IPS DF 6.9 (cell line): ENCODE data around the gene BCAR3.
"Not testable (repeated sequence)": the region's sequence is repeated elsewhere in the genome, so short reads cannot be mapped to it uniquely, and the experiment has no call there.

Experiments
- DNase-seq: peaks from one replicate; pipeline ENCODE4 v3.0.0-alpha.2; 2013; ENCODE audit warnings: low read depth, low spot score
- H3K27ac ChIP-seq: one replicate; pipeline ENCODE4 v1.5.1; 2013; ENCODE audit warnings: low read length, control low read depth
- H3K27me3 ChIP-seq: 2 replicates; pipeline ENCODE4 v1.6.1; 2013; ENCODE audit warnings: mild to moderate bottlenecking, low read length; ENCODE audit not compliant: control insufficient read depth, insufficient read depth
- H3K36me3 ChIP-seq: 2 replicates; pipeline ENCODE4 v1.6.1; 2013; ENCODE audit warnings: low read length; ENCODE audit not compliant: control insufficient read depth, insufficient read depth
- H3K4me1 ChIP-seq: 2 replicates; pipeline ENCODE4 v1.6.1; 2013; ENCODE audit warnings: low read length; ENCODE audit not compliant: control insufficient read depth, insufficient read depth
- H3K4me3 ChIP-seq: 2 replicates; pipeline ENCODE4 v1.5.1; 2013; ENCODE audit warnings: mild to moderate bottlenecking, low read length
- H3K9me3 ChIP-seq: 2 replicates; pipeline ENCODE4 v1.6.1; 2013; ENCODE audit warnings: low read length, inconsistent platforms; ENCODE audit not compliant: control insufficient read depth, insufficient read depth
- WGBS: extraction: QIAGEN DNeasy Blood & Tissue Kit; methylation state at CpG from one replicate; pipeline ENCODE4 v1.1.7; 2013; ENCODE audit warnings: mixed read lengths, missing lambda C conversion rate; ENCODE audit not compliant: insufficient read length, insufficient coverage; 5-methylcytosine and 5-hydroxymethylcytosine counted together

BCAR3 gene

DNA sequence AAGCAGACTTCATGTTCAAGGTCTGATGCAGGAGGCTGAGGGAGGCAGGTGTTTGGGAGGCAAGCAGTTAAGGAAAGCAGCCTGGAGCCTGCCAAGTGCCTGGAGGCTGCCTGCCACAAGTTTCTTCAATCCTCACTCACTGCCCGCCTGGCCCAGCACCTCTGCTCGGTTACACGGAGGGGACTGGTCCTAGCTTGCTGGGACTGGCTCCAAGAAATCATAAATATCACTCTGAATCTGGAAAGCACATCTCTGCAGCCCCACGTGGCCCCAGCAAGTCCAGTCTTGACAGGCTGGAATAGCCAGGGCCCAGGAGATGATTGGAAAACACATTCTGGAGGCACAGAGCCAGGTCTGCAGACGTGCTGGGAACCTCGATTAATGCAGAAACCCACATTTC, 83.9 kb downstream of the BCAR3 start:
- Histone ChIP-seq H3K4me3 (no peak overlapping the region), H3K9me3 (no peaks in the 10 kb centered on the region), H3K4me1 (peaks cover 3% of the 10 kb centered on the region), H3K27ac (no peak overlapping the region), H3K27me3 (no peaks in the 10 kb centered on the region), H3K36me3 (no peaks in the 10 kb centered on the region)
- no CpG with 5 or more reads among the region's 6 CpGs for WGBS
- no peak for DNase-seq

DNA sequence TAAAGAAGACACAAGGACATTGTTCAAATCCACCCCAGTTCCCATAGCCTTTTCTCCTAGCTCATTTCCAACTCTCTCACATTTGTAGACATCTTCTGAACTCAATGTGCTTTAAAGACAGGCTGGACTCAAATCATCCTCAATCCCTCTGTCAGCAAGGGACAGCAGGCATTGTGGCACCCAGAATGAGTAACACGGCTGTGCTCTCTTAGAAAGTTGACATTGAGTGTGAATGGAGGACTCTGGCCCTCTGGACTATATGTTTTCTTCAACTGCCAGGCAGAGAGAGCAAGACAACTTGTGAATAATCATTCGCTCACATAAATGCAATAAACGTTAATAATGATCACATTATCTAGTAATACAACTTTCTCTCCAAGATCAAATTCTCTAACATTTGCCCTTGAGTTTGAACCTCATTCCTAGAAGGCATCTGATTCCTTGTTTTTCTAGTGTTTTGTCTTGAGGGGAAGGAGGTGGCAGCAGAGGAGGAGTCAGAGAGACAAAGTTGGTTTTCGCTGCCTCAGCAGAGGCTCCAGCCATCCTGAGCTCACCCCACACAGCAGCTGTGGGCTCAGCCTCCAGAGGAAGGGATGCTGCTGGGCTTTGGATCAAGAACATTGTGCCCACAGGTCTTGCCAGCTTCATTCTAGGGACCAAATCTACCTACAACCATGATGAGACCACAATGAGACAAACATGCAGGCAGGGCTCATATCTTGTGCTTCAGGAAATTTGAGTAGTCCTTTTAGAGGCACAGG, 85.1 kb downstream of the BCAR3 start:
- H3K4me3 ChIP-seq = no peak overlapping the region
- no peaks in the 10 kb centered on the region for H3K9me3 ChIP-seq
- WGBS = no CpG with 5 or more reads among the region's 4 CpGs
- H3K36me3 ChIP-seq = no peaks in the 10 kb centered on the region
- DNase-seq = no peak
- no peak overlapping the region for H3K27ac ChIP-seq
- H3K27me3 ChIP-seq = no peaks in the 10 kb centered on the region
- peaks cover 3% of the 10 kb centered on the region for H3K4me1 ChIP-seq

- H3K9me3 ChIP-seq = no peaks in the 10 kb centered on the region
- no peak overlapping the region for H3K27ac ChIP-seq
- H3K36me3 ChIP-seq = no peaks in the 10 kb centered on the region
- no peak overlapping the region for H3K4me3 ChIP-seq
- DNase-seq = no peak
- H3K27me3 ChIP-seq = no peaks in the 10 kb centered on the region
- no CpG with 5 or more reads among the region's 4 CpGs for WGBS
- peaks cover 3% of the 10 kb centered on the region for H3K4me1 ChIP-seq
Observed at GRCh38 chr1:93595743-93596142, 85.9 kb downstream of the BCAR3 start.

GRCh38 chr1:93595266-93595665, 86.4 kb downstream of the BCAR3 start:
- H3K36me3 ChIP-seq = no peaks in the 10 kb centered on the region
- WGBS = no CpG with 5 or more reads among the region's 2 CpGs

DNA sequence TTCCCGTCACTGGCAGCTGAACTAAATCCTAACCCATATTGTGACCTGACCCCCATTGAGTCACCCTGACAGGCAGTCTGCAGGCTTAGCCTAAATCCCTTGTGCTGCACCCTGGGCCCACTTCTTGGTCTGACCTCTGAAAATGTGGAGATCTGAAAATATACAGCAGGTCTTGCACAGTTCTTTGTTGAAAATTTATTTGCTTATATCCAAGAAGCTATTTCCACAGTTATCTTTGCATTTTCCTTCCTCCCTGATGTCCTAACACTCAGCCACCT, 87.1 kb downstream of the BCAR3 start:
- no peak overlapping the region for H3K4me3 ChIP-seq
- no CpG with 5 or more reads among the region's 1 CpG for WGBS
- H3K9me3 ChIP-seq = no peaks in the 10 kb centered on the region
- H3K27ac ChIP-seq = no peak overlapping the region
- H3K27me3 ChIP-seq = no peaks in the 10 kb centered on the region
- H3K36me3 ChIP-seq = no peaks in the 10 kb centered on the region
- peaks cover 3% of the 10 kb centered on the region for H3K4me1 ChIP-seq
- DNase-seq = no peak

More at GRCh38 chr1:93595266-93595665, 86.4 kb downstream of the BCAR3 start:
- Histone ChIP-seq H3K27me3 (no peaks in the 10 kb centered on the region), H3K4me1 (peaks cover 3% of the 10 kb centered on the region), H3K4me3 (no peak overlapping the region), H3K9me3 (no peaks in the 10 kb centered on the region), H3K27ac (no peak overlapping the region)
- no peak for DNase-seq

DNA sequence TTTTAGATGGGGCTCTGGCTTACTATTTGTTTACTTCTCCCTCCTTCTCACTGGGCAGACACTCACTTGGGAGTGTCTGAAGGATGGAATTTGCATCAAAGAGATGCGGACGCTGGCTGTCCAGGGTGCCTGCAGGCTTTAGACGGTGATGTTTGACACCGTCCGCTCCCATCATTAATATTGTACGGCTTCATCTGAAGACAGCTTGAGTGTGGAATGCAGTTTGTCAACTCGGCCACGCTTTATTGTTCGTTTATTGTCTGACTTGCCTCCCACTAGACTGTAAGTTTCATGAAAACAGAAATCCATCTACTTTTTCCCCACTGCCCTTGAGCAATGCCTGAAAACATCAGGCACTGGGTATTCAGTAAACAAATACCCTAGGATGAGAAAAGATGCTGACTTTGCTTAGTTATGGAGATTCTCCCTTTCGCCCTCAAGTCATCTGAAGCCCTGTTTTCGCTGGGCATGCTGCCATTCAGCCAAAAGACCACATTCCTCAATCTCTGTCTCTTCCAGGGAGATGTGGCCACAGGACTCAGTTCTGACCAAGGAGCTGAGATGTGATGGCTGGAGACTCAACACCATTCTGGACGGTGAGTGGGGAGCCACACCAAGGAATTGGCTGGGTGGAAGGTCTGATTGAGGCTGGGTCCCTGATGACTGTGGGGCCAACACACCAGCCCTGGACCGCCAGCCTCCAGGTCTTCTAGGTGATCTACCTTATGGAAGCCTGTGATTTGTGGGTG, 87.6 kb downstream of the BCAR3 start:
- DNase-seq = no peak
- Histone ChIP-seq H3K27ac (no peak overlapping the region), H3K4me3 (no peak overlapping the region), H3K27me3 (no peaks in the 10 kb centered on the region), H3K9me3 (no peaks in the 10 kb centered on the region), H3K4me1 (peaks cover 3% of the 10 kb centered on the region), H3K36me3 (no peaks in the 10 kb centered on the region)
- no CpG with 5 or more reads among the region's 13 CpGs for WGBS

DNA sequence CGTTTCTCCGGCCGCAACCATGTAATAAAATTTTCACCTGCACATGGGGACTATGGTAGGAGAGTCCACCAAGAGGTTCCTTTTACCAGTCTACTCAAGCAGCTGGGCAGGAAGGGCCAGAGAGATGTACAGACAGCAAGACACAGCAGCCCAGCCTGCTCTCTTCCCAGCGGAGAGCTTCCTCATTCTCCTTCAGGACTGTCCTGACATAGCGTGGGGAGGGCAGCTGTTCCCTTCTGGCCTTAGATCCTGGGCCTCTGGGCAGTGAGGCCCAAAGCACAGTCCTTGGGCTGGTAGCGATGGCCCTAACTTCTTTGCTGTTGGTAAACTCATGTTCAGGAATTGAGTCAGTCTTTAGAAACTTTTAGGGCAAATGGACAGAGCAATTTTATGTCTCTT, 89.1 kb downstream of the BCAR3 start:
- H3K9me3 ChIP-seq = no peaks in the 10 kb centered on the region
- no peak for DNase-seq
- no peak overlapping the region for H3K27ac ChIP-seq
- H3K36me3 ChIP-seq = no peaks in the 10 kb centered on the region
- peaks cover 3% of the 10 kb centered on the region for H3K4me1 ChIP-seq
- H3K4me3 ChIP-seq = no peak overlapping the region
- WGBS = no CpG with 5 or more reads among the region's 6 CpGs
- H3K27me3 ChIP-seq = no peaks in the 10 kb centered on the region

GRCh38 chr1:93591676-93592550, 89.7 kb downstream of the BCAR3 start:
- no peak for DNase-seq
- Histone ChIP-seq H3K36me3 (no peaks in the 10 kb centered on the region), H3K9me3 (no peaks in the 10 kb centered on the region), H3K4me3 (no peak overlapping the region), H3K4me1 (peaks cover 3% of the 10 kb centered on the region), H3K27ac (no peak overlapping the region), H3K27me3 (no peaks in the 10 kb centered on the region)
- no CpG with 5 or more reads among the region's 17 CpGs for WGBS

- WGBS = no CpG with 5 or more reads among the region's 3 CpGs
- not testable (repeated sequence) for H3K4me1 ChIP-seq, DNase-seq, H3K4me3 ChIP-seq, H3K27me3 ChIP-seq, H3K36me3 ChIP-seq, H3K9me3 ChIP-seq, H3K27ac ChIP-seq
Observed at GRCh38 chr1:93591291-93591675, 90.4 kb downstream of the BCAR3 start.

- Histone ChIP-seq H3K4me3 (no peak overlapping the region), H3K9me3 (no peaks in the 10 kb centered on the region), H3K27me3 (no peaks in the 10 kb centered on the region), H3K36me3 (no peaks in the 10 kb centered on the region), H3K4me1 (no peaks in the 10 kb centered on the region; the same call in 1 of the 2 replicates), H3K27ac (no peak overlapping the region)
- WGBS = no CpG with 5 or more reads among the region's 20 CpGs
- DNase-seq = no peak
Observed at GRCh38 chr1:93588955-93589354, 92.7 kb downstream of the BCAR3 start.
